ENCODE results near the gene SARDH.

GRCh38 chr9:133733421-133733795 lies 4.7 kb downstream of the SARDH start:
- no peak for TF ChIP-seq POLR2A (IDR thresholded peaks at IDR 0.05; ENCODE audit: low read depth, low read length)
- TF ChIP-seq POLR2AphosphoS5 (IDR thresholded peaks at IDR 0.05; ENCODE audit: low read depth, low read length): no peak
